ENCODE measurements around the gene ZNF408. TPM values are rescaled to one million over a fixed set of nuclear protein-coding genes. Genes with fewer than 3 reads are reported as not detected.
A peak's percentile ranks its signal among the peaks of the same experiment; 100 is the strongest.

The ZNF408 gene
- polyA plus RNA-seq, result 10 to 100 TPM in 3 of 4 donors, 1 to 10 TPM in 1; 8.7 to 11.6 (median 11.5) TPM
- long read RNA-seq, donor 1, transcript ZNF408-201 (5 exons, 2,442 nt), result major isoform, 10 of 21 reads
- long read RNA-seq, donor 1, partial matches to known transcripts, result 7 of 21 reads
- long read RNA-seq, donor 1, other reads (novel, unspliced or antisense), result 0 of 21 reads
- long read RNA-seq, donor 2, partial matches to known transcripts, result 0 of 2 reads
- long read RNA-seq, donor 2, other reads (novel, unspliced or antisense), result 0 of 2 reads
- long read RNA-seq, donor 3, partial matches to known transcripts, result 0 of 4 reads
- long read RNA-seq, donor 3, other reads (novel, unspliced or antisense), result 0 of 4 reads
- long read RNA-seq, donor 4, partial matches to known transcripts, result 0 of 1 reads
- long read RNA-seq, donor 4, other reads (novel, unspliced or antisense), result 0 of 1 reads
- long read RNA-seq, donor 5, partial matches to known transcripts, result 0 of 1 reads
- long read RNA-seq, donor 5, other reads (novel, unspliced or antisense), result 0 of 1 reads
- long read RNA-seq, donor 6, transcript ZNF408-201 (5 exons, 2,442 nt), result major isoform, 5 of 5 reads
- long read RNA-seq, donor 6, partial matches to known transcripts, result 0 of 5 reads
- long read RNA-seq, donor 6, other reads (novel, unspliced or antisense), result 0 of 5 reads
- long read RNA-seq, donor 7, result 0 reads
- long read RNA-seq, donor 8, result 0 reads
- long read RNA-seq, donor 9, partial matches to known transcripts, result 0 of 1 reads
- long read RNA-seq, donor 9, other reads (novel, unspliced or antisense), result 0 of 1 reads
- long read RNA-seq, donor 10, transcript ZNF408-201 (5 exons, 2,442 nt), result major isoform, 8 of 8 reads
- long read RNA-seq, donor 10, partial matches to known transcripts, result 0 of 8 reads
- long read RNA-seq, donor 10, other reads (novel, unspliced or antisense), result 0 of 8 reads

DNA sequence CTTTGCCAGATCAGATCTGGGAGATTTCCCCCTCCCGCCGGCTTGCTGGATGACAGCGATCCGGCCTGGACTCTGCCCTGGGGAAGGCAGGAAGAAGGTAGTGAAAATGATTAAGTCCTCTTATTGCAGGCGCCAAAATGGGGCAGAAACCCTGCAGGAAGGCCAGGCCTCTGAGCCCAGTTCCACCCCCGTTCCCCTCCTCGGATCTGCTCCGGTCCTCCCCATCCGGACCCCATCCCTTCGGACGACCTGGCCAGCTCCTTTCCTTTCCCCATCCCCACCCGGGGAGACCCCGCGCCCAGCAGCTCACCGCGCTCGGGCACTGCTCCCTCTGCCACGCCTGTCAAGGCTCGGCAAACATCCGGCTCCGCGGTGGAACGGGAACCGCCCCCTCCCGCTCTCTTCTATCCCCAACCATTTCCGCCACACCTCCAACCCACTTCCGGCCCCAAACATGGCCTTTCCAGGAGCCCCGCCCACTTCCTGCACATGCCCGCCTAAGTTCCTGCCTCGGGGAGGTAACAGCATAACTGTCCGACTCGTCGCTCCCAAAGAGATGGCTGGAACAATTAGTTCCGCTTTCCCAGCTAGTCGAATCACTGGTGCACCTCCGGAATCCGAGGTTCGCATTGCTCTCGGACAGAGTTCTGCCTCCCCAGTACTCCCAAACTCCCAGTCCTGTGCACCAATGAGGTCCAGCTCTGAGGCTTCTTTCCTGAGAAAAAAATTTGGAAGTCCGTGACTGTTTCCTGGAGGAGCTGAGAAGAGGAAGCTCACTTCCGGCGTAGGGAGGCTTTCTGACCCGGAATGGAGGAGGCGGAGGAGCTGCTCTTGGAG is at the start of gene ZNF408, which contains the start of gene ARHGAP1:
ZNF408 (plus strand) TSS at position 791 of the 837 bp plus-strand sequence; CDS start at position 808, 17 bp downstream.
ARHGAP1 (minus strand) TSS at position 379 of the 837 bp plus-strand sequence. CDS start 4,512 bp downstream, outside the sequence.
- peaks cover 0 to 18% (median 3%) of the 10 kb centered on the region in 3 donors for H3K4me1 ChIP-seq (ENCODE audit: control insufficient read depth in 3 of 3, insufficient read depth in 2 of 3, low read depth in 1 of 3, low read length in 2 of 3)
- WGBS, 3 donors, result 0 to 1% (median 1%) methylated on average over 41 to 44 of the region's 44 CpGs
- DNase-seq, result peak; percentile 99 to 100
- H3K27ac ChIP-seq (ENCODE audit: low read depth in 1 of 3, low read length in 2 of 3), result peak within 1 kb of the TSS; percentile 80 to 96 (median 93)
- no peak for FAIRE-seq
- H3K27me3 ChIP-seq (ENCODE audit: control insufficient read depth in 3 of 3, insufficient read depth in 3 of 3, low read length in 3 of 3), result no peaks in the 10 kb centered on the region
- peak within 1 kb of the TSS; percentile 81 to 99 (median 95) for H3K4me3 ChIP-seq (ENCODE audit: low read depth in 1 of 3, low read length in 3 of 3)
- peaks cover 12 to 54% (median 16%) of the 10 kb centered on the region in 3 donors for H3K36me3 ChIP-seq (ENCODE audit: control insufficient read depth in 3 of 3, insufficient read depth in 2 of 3, low read depth in 1 of 3, low read length in 3 of 3)
- no peaks in the 10 kb centered on the region for H3K9me3 ChIP-seq (ENCODE audit: control insufficient read depth in 2 of 2, insufficient read depth in 1 of 2, low read depth in 1 of 2, low read length in 1 of 2)

GRCh38 chr11:46655631-46656030 is 45.2 kb upstream of the ZNF408 start:
- 92 to 95% (median 95%) methylated on average over 4 of the region's 4 CpGs for WGBS, 3 donors
- Histone ChIP-seq H3K9me3 (ENCODE audit: control insufficient read depth in 2 of 2, insufficient read depth in 1 of 2, low read depth in 1 of 2, low read length in 1 of 2) (no peaks in the 10 kb centered on the region), H3K27ac (ENCODE audit: low read depth in 1 of 3, low read length in 2 of 3) (no peak overlapping the region), H3K27me3 (ENCODE audit: control insufficient read depth in 3 of 3, insufficient read depth in 3 of 3, low read length in 3 of 3) (no peaks in the 10 kb centered on the region), H3K4me3 (ENCODE audit: low read depth in 1 of 3, low read length in 3 of 3) (no peak overlapping the region), H3K36me3 (ENCODE audit: control insufficient read depth in 3 of 3, insufficient read depth in 2 of 3, low read depth in 1 of 3, low read length in 3 of 3) (peaks cover 13 to 53% (median 30%) of the 10 kb centered on the region in 3 donors), H3K4me1 (ENCODE audit: control insufficient read depth in 3 of 3, insufficient read depth in 2 of 3, low read depth in 1 of 3, low read length in 2 of 3) (peaks cover 0 to 5% (median 0%) of the 10 kb centered on the region in 3 donors)
- no peak for FAIRE-seq
- no peak for DNase-seq

GRCh38 chr11:46657186-46657585 is 43.6 kb upstream of the ZNF408 start:
- WGBS, 3 donors, result 93 to 97% (median 95%) methylated on average over 3 of the region's 3 CpGs
- H3K9me3 ChIP-seq (ENCODE audit: control insufficient read depth in 2 of 2, insufficient read depth in 1 of 2, low read depth in 1 of 2, low read length in 1 of 2), result no peaks in the 10 kb centered on the region
- FAIRE-seq, result no peak
- H3K36me3 ChIP-seq (ENCODE audit: control insufficient read depth in 3 of 3, insufficient read depth in 2 of 3, low read depth in 1 of 3, low read length in 3 of 3), result peaks cover 13 to 54% (median 28%) of the 10 kb centered on the region in 3 donors
- no peak for DNase-seq
- peaks cover 0 to 5% (median 0%) of the 10 kb centered on the region in 3 donors for H3K4me1 ChIP-seq (ENCODE audit: control insufficient read depth in 3 of 3, insufficient read depth in 2 of 3, low read depth in 1 of 3, low read length in 2 of 3)
- no peak overlapping the region for H3K27ac ChIP-seq (ENCODE audit: low read depth in 1 of 3, low read length in 2 of 3)
- no peaks in the 10 kb centered on the region for H3K27me3 ChIP-seq (ENCODE audit: control insufficient read depth in 3 of 3, insufficient read depth in 3 of 3, low read length in 3 of 3)
- no peak overlapping the region for H3K4me3 ChIP-seq (ENCODE audit: low read depth in 1 of 3, low read length in 3 of 3)

DNA sequence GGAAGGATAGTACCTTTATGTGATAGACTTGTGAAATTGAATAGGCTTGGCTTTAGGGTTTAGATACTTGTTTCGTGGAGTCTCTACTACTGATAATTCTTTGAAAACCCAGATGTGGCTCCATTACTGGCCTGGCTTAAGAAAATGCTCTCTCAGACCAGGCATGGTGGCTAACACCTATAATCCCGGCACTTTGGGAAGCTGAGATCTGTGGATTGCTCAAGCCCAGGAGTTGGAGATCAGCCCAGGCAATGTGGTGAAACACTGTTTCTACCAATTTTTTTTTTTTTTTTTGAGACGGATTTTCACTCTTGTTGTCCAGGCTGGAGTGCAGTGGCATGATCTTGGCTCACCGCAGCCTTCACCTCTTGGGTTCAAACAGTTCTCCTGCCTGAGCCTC is 42.6 kb upstream of the ZNF408 start:
- no peak overlapping the region for H3K4me3 ChIP-seq (ENCODE audit: low read depth in 1 of 3, low read length in 3 of 3)
- H3K27me3 ChIP-seq (ENCODE audit: control insufficient read depth in 3 of 3, insufficient read depth in 3 of 3, low read length in 3 of 3), result no peaks in the 10 kb centered on the region
- FAIRE-seq (no peak), DNase-seq (no peak)
- no peaks in the 10 kb centered on the region for H3K9me3 ChIP-seq (ENCODE audit: control insufficient read depth in 2 of 2, insufficient read depth in 1 of 2, low read depth in 1 of 2, low read length in 1 of 2)
- 90 to 96% (median 91%) methylated on average over 4 of the region's 4 CpGs for WGBS, 3 donors
- no peak overlapping the region for H3K27ac ChIP-seq (ENCODE audit: low read depth in 1 of 3, low read length in 2 of 3)
- peaks cover 0 to 5% (median 0%) of the 10 kb centered on the region in 3 donors for H3K4me1 ChIP-seq (ENCODE audit: control insufficient read depth in 3 of 3, insufficient read depth in 2 of 3, low read depth in 1 of 3, low read length in 2 of 3)
- H3K36me3 ChIP-seq (ENCODE audit: control insufficient read depth in 3 of 3, insufficient read depth in 2 of 3, low read depth in 1 of 3, low read length in 3 of 3), result peaks cover 17 to 53% (median 31%) of the 10 kb centered on the region in 3 donors

DNA sequence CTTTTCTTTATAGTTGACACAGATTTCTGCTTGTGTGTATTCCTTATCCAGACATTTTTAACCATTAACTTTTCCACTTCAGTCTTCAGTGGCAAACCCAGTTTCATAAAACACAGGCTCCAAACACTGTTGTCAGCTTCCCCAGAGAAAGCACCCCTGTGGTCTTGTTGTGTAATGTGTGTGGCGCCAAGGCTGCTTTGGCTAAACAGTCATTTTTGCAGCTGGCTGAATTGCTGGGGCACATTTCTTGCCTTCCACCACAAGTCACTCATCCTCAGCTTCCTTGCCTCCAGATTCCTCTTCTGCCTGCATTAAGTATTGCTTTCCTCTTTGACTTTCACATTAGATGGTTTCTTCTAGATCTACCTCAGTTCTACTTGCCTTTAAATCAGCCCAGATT is 40.9 kb upstream of the ZNF408 start:
- Histone ChIP-seq H3K36me3 (ENCODE audit: control insufficient read depth in 3 of 3, insufficient read depth in 2 of 3, low read depth in 1 of 3, low read length in 3 of 3) (peaks cover 17 to 58% (median 34%) of the 10 kb centered on the region in 3 donors), H3K9me3 (ENCODE audit: control insufficient read depth in 2 of 2, insufficient read depth in 1 of 2, low read depth in 1 of 2, low read length in 1 of 2) (no peaks in the 10 kb centered on the region), H3K27me3 (ENCODE audit: control insufficient read depth in 3 of 3, insufficient read depth in 3 of 3, low read length in 3 of 3) (no peaks in the 10 kb centered on the region), H3K4me1 (ENCODE audit: control insufficient read depth in 3 of 3, insufficient read depth in 2 of 3, low read depth in 1 of 3, low read length in 2 of 3) (peaks cover 0 to 5% (median 0%) of the 10 kb centered on the region in 3 donors), H3K4me3 (ENCODE audit: low read depth in 1 of 3, low read length in 3 of 3) (no peak overlapping the region), H3K27ac (ENCODE audit: low read depth in 1 of 3, low read length in 2 of 3) (no peak overlapping the region)
- DNase-seq, result peak in 1 of 2 donors; percentile 29
- no peak for FAIRE-seq
- WGBS, 3 donors, result 96 to 100% (median 96%) methylated on average over 1 of the region's 1 CpG

DNA sequence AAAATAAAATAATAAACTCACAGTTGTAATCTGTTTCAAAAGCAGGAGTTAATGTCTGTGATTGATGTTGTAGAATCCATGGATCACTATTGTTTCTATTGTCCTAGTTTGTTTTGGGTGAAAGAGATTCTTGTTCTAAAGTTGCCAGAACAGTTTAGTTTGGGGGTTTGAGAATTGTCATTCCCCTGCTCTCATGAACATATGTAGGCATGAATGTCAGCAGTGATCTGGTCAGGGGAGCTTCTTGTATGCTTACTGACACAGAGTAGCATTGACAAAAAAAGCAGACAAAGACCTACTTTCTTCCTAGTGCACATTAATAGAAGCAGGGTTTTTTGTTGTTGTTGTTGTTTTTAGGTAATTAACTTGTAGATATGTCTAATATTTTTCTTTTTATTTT is 39.0 kb upstream of the ZNF408 start:
- no peaks in the 10 kb centered on the region for H3K9me3 ChIP-seq (ENCODE audit: control insufficient read depth in 2 of 2, insufficient read depth in 1 of 2, low read depth in 1 of 2, low read length in 1 of 2)
- FAIRE-seq (no peak), DNase-seq (no peak)
- H3K27me3 ChIP-seq (ENCODE audit: control insufficient read depth in 3 of 3, insufficient read depth in 3 of 3, low read length in 3 of 3), result no peaks in the 10 kb centered on the region
- H3K4me3 ChIP-seq (ENCODE audit: low read depth in 1 of 3, low read length in 3 of 3), result no peak overlapping the region
- H3K36me3 ChIP-seq (ENCODE audit: control insufficient read depth in 3 of 3, insufficient read depth in 2 of 3, low read depth in 1 of 3, low read length in 3 of 3), result peaks cover 21 to 67% (median 38%) of the 10 kb centered on the region in 3 donors
- peaks cover 0 to 5% (median 0%) of the 10 kb centered on the region in 3 donors for H3K4me1 ChIP-seq (ENCODE audit: control insufficient read depth in 3 of 3, insufficient read depth in 2 of 3, low read depth in 1 of 3, low read length in 2 of 3)
- no peak overlapping the region for H3K27ac ChIP-seq (ENCODE audit: low read depth in 1 of 3, low read length in 2 of 3)

DNA sequence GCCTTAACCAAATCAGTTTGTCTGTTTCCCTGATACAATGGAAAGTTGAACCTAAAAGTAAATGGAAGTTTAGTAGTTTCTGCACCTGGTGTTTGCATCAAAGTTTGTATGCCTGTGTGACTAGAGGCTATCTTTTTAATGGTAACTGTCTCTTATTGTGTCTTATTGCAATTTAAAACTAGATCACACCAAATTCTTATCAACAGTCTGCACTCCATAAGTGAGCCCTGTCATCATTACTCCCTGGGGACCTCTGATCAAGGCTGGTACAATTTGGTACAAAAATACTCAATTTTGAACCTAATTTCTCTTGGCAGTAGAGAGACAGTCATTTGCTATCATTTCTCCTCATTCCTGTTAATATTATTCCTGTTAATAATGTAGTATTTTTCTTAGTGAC is 38.5 kb upstream of the ZNF408 start:
- Histone ChIP-seq H3K9me3 (ENCODE audit: control insufficient read depth in 2 of 2, insufficient read depth in 1 of 2, low read depth in 1 of 2, low read length in 1 of 2) (no peaks in the 10 kb centered on the region), H3K4me3 (ENCODE audit: low read depth in 1 of 3, low read length in 3 of 3) (no peak overlapping the region), H3K36me3 (ENCODE audit: control insufficient read depth in 3 of 3, insufficient read depth in 2 of 3, low read depth in 1 of 3, low read length in 3 of 3) (peaks cover 21 to 67% (median 38%) of the 10 kb centered on the region in 3 donors), H3K27ac (ENCODE audit: low read depth in 1 of 3, low read length in 2 of 3) (no peak overlapping the region), H3K27me3 (ENCODE audit: control insufficient read depth in 3 of 3, insufficient read depth in 3 of 3, low read length in 3 of 3) (no peaks in the 10 kb centered on the region), H3K4me1 (ENCODE audit: control insufficient read depth in 3 of 3, insufficient read depth in 2 of 3, low read depth in 1 of 3, low read length in 2 of 3) (peaks cover 0 to 5% (median 0%) of the 10 kb centered on the region in 3 donors)
- FAIRE-seq, result no peak
- DNase-seq, result no peak

Measured in small intestine (tissue), 16 donors.